HEK293 (cell line): ENCODE data around the gene FOXC1.

Experiments
- CTCF ChIA-PET: fragments of 350-600 bp; formaldehyde crosslinking; extraction: SDS; loops from one replicate; lab custom pipeline; 2021; ENCODE audit warnings: antibody characterized with exemption; lab: Yijun Ruan, JAX
- POLR2A ChIA-PET: fragments of 300-600 bp; formaldehyde crosslinking; extraction: SDS; loops from one replicate; lab custom pipeline; 2020; ENCODE audit warnings: antibody characterized with exemption, inconsistent platforms; lab: Yijun Ruan, JAX
- H3K27ac ChIP-seq: fragments of 200-500 bp; sonication (Bioruptor generic); 2 replicates; pipeline ENCODE4 v1.5.1; 2014; ENCODE audit warnings: low read depth, low read length, control low read depth, inconsistent platforms; ENCODE audit errors: extremely low read depth
- H3K36me3 ChIP-seq, 2 experiments: fragments of 200-500 bp in 1 of 2; sonication (Bioruptor generic) in 1 of 2; 1 replicate in 1 of 2; 2 replicates in 1 of 2; pipeline ENCODE4 v1.5.1; 2014 to 2017; ENCODE audit warnings: inconsistent platforms in 2 of 2, low read length in 2 of 2; ENCODE audit not compliant: control insufficient read depth in 2 of 2, insufficient read depth in 1 of 2
- H3K4me1 ChIP-seq: fragments of 200-500 bp; sonication (Bioruptor generic); 2 replicates; pipeline ENCODE4 v1.5.1; 2014; ENCODE audit warnings: mild to moderate bottlenecking, low read length, inconsistent platforms; ENCODE audit not compliant: control insufficient read depth, insufficient read depth
- H3K4me3 ChIP-seq: 2 replicates; pipeline ENCODE4 v1.5.1; 2011; ENCODE audit warnings: low read depth, mild to moderate bottlenecking, control low read depth, low read length, moderate library complexity
- H3K9me3 ChIP-seq: fragments of 200-500 bp; sonication (Bioruptor generic); 2 replicates; pipeline ENCODE4 v1.5.1; 2014; ENCODE audit warnings: low read depth, low read length, inconsistent platforms; ENCODE audit not compliant: control insufficient read depth, insufficient read depth
- GLIS1 ChIP-seq: fragments of 450-650 bp; formaldehyde crosslinking; IDR thresholded peaks from 2 replicates; pipeline ENCODE4 v1.5.1; 2016; ENCODE audit warnings: missing biosample characterization, missing genetic modification characterization
- OSR2 ChIP-seq: fragments of 450-650 bp; formaldehyde crosslinking; IDR thresholded peaks from 2 replicates; pipeline ENCODE4 v1.5.1; 2016; ENCODE audit warnings: missing biosample characterization, missing genetic modification characterization
- REST ChIP-seq: fragments of 450-650 bp; formaldehyde crosslinking; IDR thresholded peaks from 2 replicates; pipeline ENCODE4 v1.5.1; 2016; ENCODE audit warnings: missing biosample characterization, missing genetic modification characterization
- SALL2 ChIP-seq: fragments of 450-650 bp; formaldehyde crosslinking; IDR thresholded peaks from 2 replicates; pipeline ENCODE4 v1.5.0; 2017; ENCODE audit warnings: missing biosample characterization, mild to moderate bottlenecking, missing genetic modification characterization, borderline replicate concordance
- ZBTB44 ChIP-seq: fragments of 450-650 bp; IDR thresholded peaks from 2 replicates; pipeline ENCODE4 v1.5.1; 2018; ENCODE audit warnings: missing biosample characterization, mild to moderate bottlenecking, missing genetic modification characterization
- ZBTB7A ChIP-seq: fragments of 450-650 bp; formaldehyde crosslinking; IDR thresholded peaks from 2 replicates; pipeline ENCODE4 v1.5.1; 2016; ENCODE audit warnings: low read depth, missing biosample characterization, missing genetic modification characterization
- ZFHX2 ChIP-seq: fragments of 450-650 bp; formaldehyde crosslinking; conservative IDR thresholded peaks from 2 replicates; pipeline ENCODE4 v1.5.1; 2016; ENCODE audit warnings: missing biosample characterization, missing genetic modification characterization
- ZIC2 ChIP-seq: fragments of 450-650 bp; formaldehyde crosslinking; IDR thresholded peaks from 2 replicates; pipeline ENCODE4 v1.5.1; 2016; ENCODE audit warnings: missing biosample characterization, missing genetic modification characterization
- ZNF174 ChIP-seq: fragments of 450-650 bp; formaldehyde crosslinking; IDR thresholded peaks from 2 replicates; pipeline ENCODE4 v1.5.0; 2017; ENCODE audit warnings: missing biosample characterization, mild to moderate bottlenecking, missing genetic modification characterization
- ZNF19 ChIP-seq: fragments of 450-650 bp; formaldehyde crosslinking; IDR thresholded peaks from 2 replicates; pipeline ENCODE4; 2016; ENCODE audit warnings: missing biosample characterization, missing genetic modification characterization, low read depth
- ZNF362 ChIP-seq: fragments of 450-650 bp; formaldehyde crosslinking; IDR thresholded peaks from 2 replicates; pipeline ENCODE4 v1.5.1; 2016; ENCODE audit warnings: missing biosample characterization, missing genetic modification characterization
- ZNF473 ChIP-seq: fragments of 450-650 bp; formaldehyde crosslinking; IDR thresholded peaks from 2 replicates; pipeline ENCODE4 v1.5.1; 2017; ENCODE audit warnings: missing biosample characterization, missing genetic modification characterization
- ZNF571 ChIP-seq: fragments of 450-650 bp; formaldehyde crosslinking; IDR thresholded peaks from 2 replicates; pipeline ENCODE4 v1.5.0; 2017; ENCODE audit warnings: missing biosample characterization, missing genetic modification characterization
- ZNF600 ChIP-seq: fragments of 450-650 bp; formaldehyde crosslinking; IDR thresholded peaks from 2 replicates; pipeline ENCODE4 v1.5.1; 2016; ENCODE audit warnings: missing biosample characterization, missing genetic modification characterization
- ZNF629 ChIP-seq: fragments of 450-650 bp; formaldehyde crosslinking; IDR thresholded peaks from 2 replicates; pipeline ENCODE4 v1.5.1; 2017; ENCODE audit warnings: missing biosample characterization, missing genetic modification characterization
- ZNF654 ChIP-seq: fragments of 450-650 bp; formaldehyde crosslinking; IDR thresholded peaks from 2 replicates; pipeline ENCODE4 v1.5.1; 2016; ENCODE audit warnings: low read depth, missing biosample characterization, missing genetic modification characterization
- ZNF692 ChIP-seq: fragments of 450-650 bp; formaldehyde crosslinking; IDR thresholded peaks from 2 replicates; pipeline ENCODE4 v1.5.1; 2016; ENCODE audit warnings: missing biosample characterization, missing genetic modification characterization
- ZNF768 ChIP-seq: fragments of 450-650 bp; formaldehyde crosslinking; IDR thresholded peaks from 2 replicates; pipeline ENCODE4 v1.5.1; 2018; ENCODE audit warnings: missing biosample characterization, mild to moderate bottlenecking, missing genetic modification characterization
- ZNF792 ChIP-seq: fragments of 450-650 bp; formaldehyde crosslinking; IDR thresholded peaks from 2 replicates; pipeline ENCODE4 v1.5.1; 2016; ENCODE audit warnings: missing biosample characterization, missing genetic modification characterization

The FOXC1 gene

GRCh38 chr6:1636971-1637871, 27.5 kb downstream of the FOXC1 start (continued):
- TF ChIP-seq ZNF362 (no peak), ZBTB44 (tag by site-specific recombination) (no peak), REST (tag by site-specific recombination) (no peak), SALL2 (no peak), GLIS1 (tag by site-specific recombination) (0 out of 2 replicates have a peak, but pooled peaks have one; percentile 11), ZBTB7A (tag by site-specific recombination) (no peak), ZNF174 (tag by site-specific recombination) (no peak), ZNF571 (no peak), ZNF600 (tag by site-specific recombination) (peak; percentile 92), ZNF692 (tag by site-specific recombination) (no peak), ZNF19 (no peak), ZIC2 (peak; percentile 87), ZNF792 (tag by site-specific recombination) (no peak), ZNF768 (tag by site-specific recombination) (no peak), ZFHX2 (tag by site-specific recombination) (no peak), ZNF629 (tag by site-specific recombination) (no peak)

GRCh38 chr6:1639430-1639829, 29.7 kb downstream of the FOXC1 start:
- Histone ChIP-seq H3K4me1 (peaks cover 4% of the 10 kb centered on the region; the same call in 1 of the 2 replicates), H3K9me3 (no peaks in the 10 kb centered on the region), H3K27ac (no peak overlapping the region), H3K36me3 (no peaks in the 10 kb centered on the region), H3K4me3 (no peak overlapping the region)
- ChIA-PET CTCF (no interaction called here), POLR2A (no interaction called here)
- TF ChIP-seq OSR2 (no peak), ZNF654 (tag by site-specific recombination) (no peak), ZNF473 (tag by site-specific recombination) (no peak)
